Right lung (tissue), 5 donors: Measurements from ENCODE around the gene HYAL3. TPM values are rescaled to one million over a fixed set of nuclear protein-coding genes. Genes with fewer than 3 reads are reported as not detected.
"Not testable (repeated sequence)": the region's sequence is repeated elsewhere in the genome, so short reads cannot be mapped to it uniquely, and the experiment has no call there.

Source experiments
- DNase-seq, 2 donors: peaks; one replicate each; pipeline ENCODE4 v3.0.0-alpha.2; 2013
- polyA plus RNA-seq, 5 donors: library from polyadenylated mRNA; unstranded; fragments of 120-200 nt; gene quantifications; one replicate each; pipeline versions ENCODE4 v1.2.1 to v1.2.3, GENCODE V29; 2013; ENCODE audit warnings: inconsistent platforms in 1 of 5, low replicate concordance in 1 of 5; ENCODE audit not compliant: insufficient read length in 5 of 5, insufficient read depth in 1 of 5

HYAL3 gene
- polyA plus RNA-seq, 5 donors: 2.9 to 5.8 (median 3.2) TPM

- no peak for DNase-seq
Measured at GRCh38 chr3:50316657-50317242, 17.5 kb upstream of the HYAL3 start.

DNA sequence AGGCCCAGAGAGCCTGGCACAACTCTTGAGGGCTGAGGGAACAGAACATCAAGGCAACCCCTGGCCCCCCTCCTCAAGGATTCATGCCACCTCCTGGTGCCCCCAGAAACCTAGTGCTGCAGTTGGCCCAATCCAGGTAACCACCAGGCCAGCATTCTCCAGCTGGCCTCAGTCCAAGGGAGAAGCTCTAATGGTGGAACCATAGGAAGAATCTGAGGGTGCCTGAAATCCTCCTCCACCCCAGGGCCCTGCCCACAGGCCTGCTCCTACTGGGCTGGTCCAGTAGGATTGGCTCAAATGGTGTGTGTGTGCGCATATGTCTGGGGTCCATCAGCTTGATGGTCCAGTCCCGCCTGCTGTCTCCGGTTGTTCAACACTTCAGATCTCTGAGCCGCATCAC, 15.6 kb upstream of the HYAL3 start:
- DNase-seq: no peak

DNA sequence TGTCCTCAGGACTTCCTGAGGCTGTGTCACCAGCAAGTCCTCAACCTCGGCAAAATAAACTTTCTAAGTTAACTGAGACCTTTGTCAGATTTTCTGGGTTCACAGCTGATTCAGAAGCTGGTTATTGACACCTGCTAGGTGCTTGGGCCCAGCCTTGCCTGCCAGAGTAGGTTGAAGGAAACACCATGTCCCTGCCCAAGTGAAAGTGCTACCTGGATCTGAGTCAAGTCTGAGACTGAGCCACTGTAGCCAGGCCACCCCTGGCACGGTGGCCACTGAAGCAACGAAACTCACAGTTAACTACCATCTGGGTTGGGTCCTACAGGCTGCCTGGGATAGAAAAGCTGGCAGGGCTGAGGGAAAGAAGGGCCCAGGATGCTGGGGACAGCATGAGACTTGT, 15.1 kb upstream of the HYAL3 start:
- DNase-seq: no peak

DNA sequence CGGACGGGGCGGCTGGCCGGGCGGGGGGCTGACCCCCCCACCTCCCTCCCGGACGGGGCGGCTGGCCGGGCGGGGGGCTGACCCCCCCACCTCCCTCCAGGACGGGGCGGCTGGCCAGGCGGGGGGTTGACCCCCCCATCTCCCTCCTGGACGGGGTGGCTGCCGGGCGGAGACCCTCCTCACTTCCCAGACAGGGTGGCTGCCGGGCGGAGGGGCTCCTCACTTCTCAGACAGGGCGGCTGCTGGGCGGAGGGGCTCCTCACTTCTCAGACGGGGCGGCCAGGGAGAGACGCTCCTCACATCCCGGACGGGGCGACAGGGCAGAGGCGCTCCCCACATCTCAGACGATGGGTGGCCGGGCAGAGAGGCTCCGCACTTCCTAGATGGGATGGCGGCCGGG, 12.8 kb upstream of the HYAL3 start:
- not testable (repeated sequence) for DNase-seq

DNA sequence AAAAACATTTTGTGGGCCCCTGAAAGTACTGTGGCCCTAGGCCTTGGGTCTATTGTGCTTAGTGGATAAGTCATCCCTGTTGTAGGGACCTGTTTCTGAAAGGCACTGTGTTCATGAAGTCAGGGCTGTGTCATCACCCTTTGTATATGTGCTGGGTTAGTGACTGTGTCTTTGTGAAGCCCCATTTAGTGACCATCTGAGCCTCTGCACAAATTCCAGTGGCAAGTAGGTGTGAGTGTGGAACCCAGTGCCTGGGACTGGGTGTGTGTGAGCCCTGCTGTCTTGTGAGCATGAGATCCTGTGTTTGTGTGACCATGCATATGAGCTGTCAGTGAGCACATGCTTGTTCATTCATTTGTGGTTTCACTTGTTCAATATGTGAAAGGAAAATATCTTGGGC, 5.4 kb upstream of the HYAL3 start:
- DNase-seq: no peak

- no peak for DNase-seq
Measured at GRCh38 chr3:50303013-50303815, 4.0 kb upstream of the HYAL3 start, which contains the start of gene HYAL1. Gene HYAL1, minus strand, starts transcription at chr3:50303574. Its CDS starts 618 bp downstream, at chr3:50302956.

GRCh38 chr3:50302095-50303012, 3.1 kb upstream of the HYAL3 start:
- no peak for DNase-seq

DNA sequence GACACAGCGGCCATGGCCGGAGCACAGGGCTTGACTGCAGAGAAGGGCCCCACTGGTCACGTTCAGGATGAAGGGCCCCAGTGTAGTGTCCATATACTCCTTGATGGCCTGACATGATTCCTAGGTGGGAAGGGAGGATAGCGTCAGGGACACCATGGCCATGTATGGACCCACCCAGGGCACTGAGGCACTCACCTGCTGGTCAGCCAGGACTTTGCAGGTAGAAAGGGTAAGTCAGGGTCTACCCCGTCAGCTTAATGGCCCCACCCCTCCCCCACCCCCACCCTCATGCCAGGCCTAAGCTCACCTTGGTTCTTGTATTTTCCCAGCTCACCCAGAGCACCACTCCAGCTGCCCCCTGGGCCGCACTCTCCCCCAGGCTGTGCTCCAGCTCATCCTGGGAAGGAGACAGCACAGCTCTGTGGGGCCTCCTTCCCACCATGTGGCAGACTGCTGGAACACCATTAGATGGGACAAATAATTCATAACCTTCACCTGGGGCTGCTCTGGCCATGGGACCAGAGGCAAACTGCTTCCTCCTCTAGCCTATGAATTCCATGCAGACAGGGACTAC, 1.6 kb upstream of the HYAL3 start:
- no peak for DNase-seq

DNA sequence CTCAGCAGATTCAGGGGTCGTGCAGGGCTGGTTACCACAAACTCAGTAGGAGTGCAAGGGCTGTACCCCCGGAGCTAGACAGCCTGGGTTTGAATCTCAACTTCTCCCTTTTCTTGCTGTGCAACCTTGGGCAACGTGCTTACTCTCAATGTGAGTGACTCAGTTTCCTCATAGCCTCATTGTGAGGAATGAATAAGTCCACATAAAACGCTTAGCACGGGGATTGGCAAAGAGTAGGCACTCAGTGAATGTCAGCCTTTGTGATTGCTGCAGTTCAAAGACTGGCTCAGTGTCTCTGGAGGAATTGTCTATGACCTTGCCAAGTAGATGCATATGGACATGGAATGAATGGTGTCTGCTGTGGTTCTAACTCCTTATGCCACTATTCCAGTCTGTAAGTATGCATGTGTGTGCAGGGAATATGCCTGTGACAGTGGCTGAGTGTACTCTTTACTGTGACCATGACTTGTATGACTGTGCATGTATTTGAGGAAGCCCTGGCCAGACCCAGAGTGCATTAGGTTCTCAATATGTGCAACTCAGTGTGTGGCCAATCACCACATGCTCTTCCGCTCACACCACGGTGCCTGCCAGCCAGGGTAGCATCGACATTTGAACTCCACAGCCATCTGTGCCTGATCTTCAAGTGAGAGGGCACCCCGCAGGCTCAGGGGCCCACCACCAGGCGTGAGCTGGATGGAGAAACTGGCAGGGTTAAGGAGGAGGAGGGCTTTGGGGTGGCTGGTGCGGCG, 900 bp upstream of the HYAL3 start:
- no peak for DNase-seq

GRCh38 chr3:50299638-50299928, 378 bp upstream of the HYAL3 start:
- DNase-seq: no peak

DNA sequence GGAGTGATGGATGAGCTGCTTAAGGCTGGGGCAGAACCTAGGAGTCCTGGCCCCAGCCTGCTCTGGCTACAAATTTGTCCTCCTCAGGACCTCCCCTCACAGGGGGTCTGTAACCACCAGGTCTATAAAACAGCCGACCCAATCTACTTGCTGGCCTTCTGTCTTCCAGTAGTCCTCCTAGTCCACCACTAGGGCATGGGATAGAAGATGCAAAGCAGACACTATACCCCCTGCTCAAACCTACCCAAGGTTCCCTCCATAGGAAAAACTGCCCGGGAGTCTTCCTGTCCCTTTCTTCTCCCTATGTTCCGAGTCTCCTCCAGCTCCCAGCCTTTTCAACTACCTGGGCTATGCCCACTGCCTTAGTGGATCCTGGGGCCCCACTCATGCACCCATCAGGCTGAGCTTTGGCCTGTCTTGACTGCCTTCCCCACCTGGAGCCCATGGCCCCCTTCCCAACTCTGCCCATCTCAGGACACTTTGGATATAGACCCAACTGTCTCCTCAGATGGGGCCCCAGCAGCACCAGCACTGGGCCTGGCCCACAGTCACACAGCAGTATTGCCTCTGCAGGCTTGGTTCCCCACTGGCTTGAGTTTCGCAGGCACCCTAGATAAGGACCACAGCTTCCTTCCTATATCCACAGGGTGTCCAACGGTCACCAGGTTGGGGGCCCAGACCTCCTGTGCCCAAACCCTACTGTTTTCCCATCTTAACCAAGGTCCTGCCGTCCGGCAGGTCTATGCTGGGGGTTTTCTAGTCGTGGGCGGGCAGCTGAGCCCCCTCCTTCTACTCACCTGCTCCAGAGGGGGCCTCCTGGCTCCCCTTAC, 1.1 kb downstream of the HYAL3 start:
- DNase-seq: no peak

DNA sequence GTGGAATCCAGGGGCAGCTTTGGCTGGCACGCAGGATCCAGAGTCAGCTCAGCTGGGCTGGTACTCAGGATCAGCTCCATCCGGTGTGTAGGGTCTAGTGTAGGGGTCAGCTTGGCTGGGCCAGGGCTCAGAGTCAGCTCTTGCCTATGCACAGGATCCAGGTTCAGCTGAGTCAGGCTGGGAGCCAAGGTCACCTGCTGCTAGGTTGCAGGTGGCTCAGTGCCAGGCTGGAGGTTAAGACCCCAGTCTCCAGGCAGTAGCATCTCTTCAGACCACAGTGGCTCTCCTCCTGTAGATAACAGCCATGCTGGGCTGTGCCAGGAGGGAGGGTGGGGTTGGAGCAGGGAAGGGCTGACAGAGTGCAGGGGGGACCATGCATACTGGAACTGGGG, 1.8 kb downstream of the HYAL3 start:
- DNase-seq: no peak

- DNase-seq: no peak
Measured at GRCh38 chr3:50296721-50297383, 2.4 kb downstream of the HYAL3 start.

GRCh38 chr3:50295553-50296431, 3.4 kb downstream of the HYAL3 start:
- DNase-seq: no peak

DNA sequence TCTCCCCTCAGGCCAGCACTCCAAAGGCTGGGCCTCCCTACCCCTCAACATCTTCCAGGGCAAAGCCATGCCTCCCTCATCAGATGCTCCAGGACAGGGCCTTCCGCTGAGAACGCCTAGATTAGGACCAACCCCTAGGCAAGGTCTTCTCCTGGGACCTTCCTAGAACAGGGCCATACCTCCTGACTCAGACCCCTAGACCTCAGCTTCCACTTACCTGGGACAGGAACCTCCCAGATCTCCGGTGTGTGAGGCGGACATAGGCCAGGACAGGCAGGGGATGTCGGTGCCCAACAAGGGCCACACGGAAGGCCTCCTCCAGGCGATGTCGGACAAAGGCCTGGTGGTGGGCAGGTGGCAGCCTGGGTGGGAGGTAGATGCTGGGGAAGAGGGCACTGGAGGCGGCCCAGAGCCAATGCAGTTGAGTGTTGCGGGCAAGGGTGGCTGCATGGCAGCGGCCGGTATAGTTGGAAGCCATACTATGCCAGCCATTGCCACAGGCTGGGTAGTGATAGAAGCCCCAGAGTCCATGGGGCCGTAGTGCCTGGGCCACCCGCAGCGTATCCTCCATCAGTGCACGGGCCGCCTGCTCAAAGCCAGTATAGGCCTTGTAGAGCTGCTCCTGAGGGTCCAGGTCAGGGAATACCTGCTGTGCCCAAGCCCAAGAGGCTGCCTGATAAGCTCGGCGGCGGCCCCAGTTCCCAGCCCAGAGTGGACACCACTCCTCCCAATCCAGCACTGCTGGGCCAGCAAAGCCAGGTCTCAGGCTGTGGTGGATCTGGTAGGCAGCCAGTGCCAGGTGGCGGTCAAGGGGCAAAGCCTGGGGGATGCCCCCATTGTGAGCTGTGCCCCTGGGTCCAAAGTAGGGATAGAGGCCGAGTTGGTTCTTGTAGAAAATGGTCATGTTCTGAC, 4.5 kb downstream of the HYAL3 start:
- DNase-seq: no peak

DNA sequence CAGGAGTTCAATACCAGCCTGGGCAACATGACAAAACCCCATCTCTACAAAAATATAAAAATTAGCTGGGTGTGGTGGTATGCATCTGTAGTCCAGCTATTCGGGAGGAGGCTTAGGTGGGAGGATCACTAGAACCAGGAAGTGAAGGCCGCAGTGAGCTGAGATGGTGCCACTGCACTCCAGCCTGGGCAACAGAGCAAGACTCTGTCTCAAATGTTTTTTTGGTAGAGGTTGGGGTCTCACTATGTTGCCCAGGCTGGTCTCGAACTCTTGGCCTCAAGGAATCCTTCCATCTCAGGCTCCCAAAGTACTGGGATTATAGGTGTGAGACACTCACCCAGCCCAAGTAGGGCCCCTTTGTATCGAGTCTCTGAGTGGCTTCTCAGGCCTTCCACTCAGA, 5.1 kb downstream of the HYAL3 start:
- no peak for DNase-seq

- DNase-seq: no peak
Measured at GRCh38 chr3:50293079-50293801, 6.0 kb downstream of the HYAL3 start.
